ENCODE data around the gene RNF13. TPM values are rescaled to one million over a fixed set of nuclear protein-coding genes. Genes with fewer than 3 reads are reported as not detected.

Gene RNF13
- total and polyA plus RNA-seq, 4 experiments from 2014 or later: 63.3 to 136 (median 98.7) TPM

GRCh38 chr3:149954812-149955211, 141.8 kb downstream of the RNF13 start:
- Mint-ChIP-seq H3K9me3 (no peaks in the 10 kb centered on the region), H3K4me3 (peak overlapping the region in 1 of 8 donors; percentile 37), H3K27ac (peak overlapping the region in 2 of 7 donors; percentile 12 to 85), H3K4me1 (peaks cover 19 to 31% (median 28%) of the 10 kb centered on the region in 4 donors), H3K36me3 (peaks cover 5 to 13% of the 10 kb centered on the region in 2 donors), H3K27me3 (no peaks in the 10 kb centered on the region)
- intact Hi-C loops (cut with micrococcal nuclease): loop anchor here (5.0 kb wide), 1 partner anchor 127 kb away; no protein-coding TSS in a partner anchor
- CTCF ChIA-PET (ENCODE audit: partially characterized antibody): interaction anchor here (1.2 to 5.1 kb wide), 2 partner anchors 12 to 268 kb away, joined by 3 to 30 read pairs; no protein-coding TSS in a partner anchor
- H3K27ac ChIP-seq (ENCODE audit: low read depth, low read length): no peak overlapping the region
- no peaks in the 10 kb centered on the region for H3K9me3 ChIP-seq (ENCODE audit: control insufficient read depth in 1 of 2, low read length in 2 of 2)
- H3K27me3 ChIP-seq (ENCODE audit: insufficient read depth, low read length): no peaks in the 10 kb centered on the region
- peaks cover 16% of the 10 kb centered on the region for H3K4me1 ChIP-seq (ENCODE audit: insufficient read depth, low read length)
- POLR2A ChIA-PET (ENCODE audit: partially characterized antibody): no interaction called here
- no peaks in the 10 kb centered on the region for H3K36me3 ChIP-seq (ENCODE audit: insufficient read depth, low read length)
- no peak overlapping the region for H3K4me3 ChIP-seq (ENCODE audit: low read length in 2 of 2)
- DNase-seq: no peak

- ChIA-PET CTCF (ENCODE audit: partially characterized antibody) (interaction anchor here (0.7 to 5.1 kb wide), 3 partner anchors 11 to 267 kb away, joined by 3 to 30 read pairs (median 3); no protein-coding TSS in a partner anchor), POLR2A (ENCODE audit: partially characterized antibody) (no interaction called here)
- no peaks in the 10 kb centered on the region for H3K9me3 Mint-ChIP-seq
- H3K27me3 ChIP-seq (ENCODE audit: insufficient read depth, low read length): no peaks in the 10 kb centered on the region
- no peak overlapping the region for H3K27ac ChIP-seq (ENCODE audit: low read depth, low read length)
- no peaks in the 10 kb centered on the region for H3K36me3 ChIP-seq (ENCODE audit: insufficient read depth, low read length)
- H3K4me1 Mint-ChIP-seq: peaks cover 19 to 31% (median 27%) of the 10 kb centered on the region in 4 donors
- no peak overlapping the region for H3K27ac Mint-ChIP-seq
- H3K4me1 ChIP-seq (ENCODE audit: insufficient read depth, low read length): peaks cover 16% of the 10 kb centered on the region
- no peak overlapping the region for H3K4me3 ChIP-seq (ENCODE audit: low read length in 2 of 2)
- no peak for DNase-seq
- no peaks in the 10 kb centered on the region for H3K27me3 Mint-ChIP-seq
- H3K9me3 ChIP-seq (ENCODE audit: control insufficient read depth in 1 of 2, low read length in 2 of 2): no peaks in the 10 kb centered on the region
- intact Hi-C loops (cut with micrococcal nuclease): no loop called here
- peaks cover 0 to 8% of the 10 kb centered on the region in 2 donors for H3K36me3 Mint-ChIP-seq
- H3K4me3 Mint-ChIP-seq: no peak overlapping the region
Measured at GRCh38 chr3:149955449-149955848, 142.4 kb downstream of the RNF13 start.

- Histone ChIP-seq H3K4me3 (ENCODE audit: low read length in 2 of 2) (no peak overlapping the region), H3K4me1 (ENCODE audit: insufficient read depth, low read length) (peaks cover 16% of the 10 kb centered on the region), H3K9me3 (ENCODE audit: control insufficient read depth in 1 of 2, low read length in 2 of 2) (no peaks in the 10 kb centered on the region), H3K27me3 (ENCODE audit: insufficient read depth, low read length) (no peaks in the 10 kb centered on the region), H3K27ac (ENCODE audit: low read depth, low read length) (no peak overlapping the region), H3K36me3 (ENCODE audit: insufficient read depth, low read length) (no peaks in the 10 kb centered on the region)
- ChIA-PET CTCF (ENCODE audit: partially characterized antibody) (interaction anchor here (0.8 to 5.1 kb wide), 4 partner anchors 9 to 265 kb away, joined by 3 to 30 read pairs (median 6); partner anchors contain the start of gene PFN2), POLR2A (ENCODE audit: partially characterized antibody) (no interaction called here)
- intact Hi-C loops (cut with micrococcal nuclease): no loop called here
- Mint-ChIP-seq H3K36me3 (peaks cover 0 to 7% of the 10 kb centered on the region in 2 donors), H3K27me3 (no peaks in the 10 kb centered on the region), H3K4me1 (peaks cover 19 to 31% (median 20%) of the 10 kb centered on the region in 4 donors), H3K9me3 (no peaks in the 10 kb centered on the region), H3K27ac (no peak overlapping the region), H3K4me3 (no peak overlapping the region)
- no peak for DNase-seq
Measured at GRCh38 chr3:149957361-149958125, 144.5 kb downstream of the RNF13 start.

GRCh38 chr3:149958171-149958796, 145.3 kb downstream of the RNF13 start:
- Histone ChIP-seq H3K4me1 (ENCODE audit: insufficient read depth, low read length) (peaks cover 16% of the 10 kb centered on the region), H3K27me3 (ENCODE audit: insufficient read depth, low read length) (no peaks in the 10 kb centered on the region), H3K36me3 (ENCODE audit: insufficient read depth, low read length) (no peaks in the 10 kb centered on the region), H3K9me3 (ENCODE audit: control insufficient read depth in 1 of 2, low read length in 2 of 2) (no peaks in the 10 kb centered on the region), H3K27ac (ENCODE audit: low read depth, low read length) (no peak overlapping the region), H3K4me3 (ENCODE audit: low read length in 2 of 2) (no peak overlapping the region)
- Mint-ChIP-seq H3K27me3 (no peaks in the 10 kb centered on the region), H3K4me3 (no peak overlapping the region), H3K27ac (peak overlapping the region in 3 of 7 donors; percentile 1 to 5 (median 2)), H3K36me3 (peaks cover 0 to 7% of the 10 kb centered on the region in 2 donors), H3K4me1 (peaks cover 16 to 27% (median 17%) of the 10 kb centered on the region in 4 donors), H3K9me3 (no peaks in the 10 kb centered on the region)
- ChIA-PET CTCF (ENCODE audit: partially characterized antibody) (interaction anchor here (0.8 to 5.1 kb wide), 5 partner anchors 9 to 264 kb away, joined by 3 to 30 read pairs (median 5); partner anchors contain the start of gene PFN2), POLR2A (ENCODE audit: partially characterized antibody) (no interaction called here)
- intact Hi-C loops (cut with micrococcal nuclease): no loop called here
- no peak for DNase-seq

GRCh38 chr3:149959443-149959842, 146.4 kb downstream of the RNF13 start:
- no peak overlapping the region for H3K27ac Mint-ChIP-seq
- H3K4me3 Mint-ChIP-seq: no peak overlapping the region
- H3K9me3 Mint-ChIP-seq: no peaks in the 10 kb centered on the region
- Histone ChIP-seq H3K36me3 (ENCODE audit: insufficient read depth, low read length) (no peaks in the 10 kb centered on the region), H3K4me1 (ENCODE audit: insufficient read depth, low read length) (peaks cover 4% of the 10 kb centered on the region), H3K27me3 (ENCODE audit: insufficient read depth, low read length) (no peaks in the 10 kb centered on the region), H3K9me3 (ENCODE audit: control insufficient read depth in 1 of 2, low read length in 2 of 2) (no peaks in the 10 kb centered on the region), H3K4me3 (ENCODE audit: low read length in 2 of 2) (no peak overlapping the region), H3K27ac (ENCODE audit: low read depth, low read length) (no peak overlapping the region)
- CTCF ChIA-PET (ENCODE audit: partially characterized antibody): interaction anchor here (1.3 to 2.3 kb wide), 2 partner anchors 11 to 259 kb away, joined by 3 to 8 read pairs; partner anchors contain the start of gene PFN2
- POLR2A ChIA-PET (ENCODE audit: partially characterized antibody): no interaction called here
- peaks cover 6 to 18% (median 11%) of the 10 kb centered on the region in 4 donors for H3K4me1 Mint-ChIP-seq
- no peaks in the 10 kb centered on the region for H3K27me3 Mint-ChIP-seq
- intact Hi-C loops (cut with micrococcal nuclease): no loop called here
- H3K36me3 Mint-ChIP-seq: peaks cover 0 to 7% of the 10 kb centered on the region in 2 donors
- DNase-seq: no peak

GRCh38 chr3:149963485-149963884, 150.5 kb downstream of the RNF13 start:
- ChIA-PET POLR2A (ENCODE audit: partially characterized antibody) (no interaction called here), CTCF (ENCODE audit: partially characterized antibody) (interaction anchor here (1.7 to 2.9 kb wide), 2 partner anchors 257 to 259 kb away, joined by 4 to 14 read pairs; no protein-coding TSS in a partner anchor)
- Histone ChIP-seq H3K4me3 (ENCODE audit: low read length in 2 of 2) (no peak overlapping the region), H3K36me3 (ENCODE audit: insufficient read depth, low read length) (no peaks in the 10 kb centered on the region), H3K27ac (ENCODE audit: low read depth, low read length) (no peak overlapping the region), H3K9me3 (ENCODE audit: control insufficient read depth in 1 of 2, low read length in 2 of 2) (no peaks in the 10 kb centered on the region), H3K27me3 (ENCODE audit: insufficient read depth, low read length) (no peaks in the 10 kb centered on the region), H3K4me1 (ENCODE audit: insufficient read depth, low read length) (no peaks in the 10 kb centered on the region)
- DNase-seq: no peak
- peaks cover 0 to 6% (median 2%) of the 10 kb centered on the region in 4 donors for H3K4me1 Mint-ChIP-seq
- peak overlapping the region in 1 of 7 donors; percentile 39 for H3K27ac Mint-ChIP-seq
- peaks cover 0 to 5% of the 10 kb centered on the region in 2 donors for H3K36me3 Mint-ChIP-seq
- H3K4me3 Mint-ChIP-seq: no peak overlapping the region
- no peaks in the 10 kb centered on the region for H3K27me3 Mint-ChIP-seq
- no peaks in the 10 kb centered on the region for H3K9me3 Mint-ChIP-seq
- intact Hi-C loops (cut with micrococcal nuclease): no loop called here

- no peak overlapping the region for H3K4me3 Mint-ChIP-seq
- H3K27me3 Mint-ChIP-seq: no peaks in the 10 kb centered on the region
- Histone ChIP-seq H3K4me3 (ENCODE audit: low read length in 2 of 2) (no peak overlapping the region), H3K27ac (ENCODE audit: low read depth, low read length) (no peak overlapping the region), H3K36me3 (ENCODE audit: insufficient read depth, low read length) (no peaks in the 10 kb centered on the region), H3K4me1 (ENCODE audit: insufficient read depth, low read length) (peaks cover 1% of the 10 kb centered on the region), H3K27me3 (ENCODE audit: insufficient read depth, low read length) (no peaks in the 10 kb centered on the region), H3K9me3 (ENCODE audit: control insufficient read depth in 1 of 2, low read length in 2 of 2) (no peaks in the 10 kb centered on the region)
- ChIA-PET CTCF (ENCODE audit: partially characterized antibody) (interaction anchor here (2.9 kb wide), 1 partner anchor 256 kb away, joined by 14 read pairs; no protein-coding TSS in a partner anchor), POLR2A (ENCODE audit: partially characterized antibody) (no interaction called here)
- intact Hi-C loops (cut with micrococcal nuclease): no loop called here
- H3K4me1 Mint-ChIP-seq: peaks cover 5 to 7% (median 6%) of the 10 kb centered on the region in 4 donors
- peaks cover 0 to 5% of the 10 kb centered on the region in 2 donors for H3K36me3 Mint-ChIP-seq
- no peak for DNase-seq
- no peaks in the 10 kb centered on the region for H3K9me3 Mint-ChIP-seq
- no peak overlapping the region for H3K27ac Mint-ChIP-seq
Measured at GRCh38 chr3:149964291-149964690, 151.3 kb downstream of the RNF13 start.

Data from CD4-positive, alpha-beta memory T cell (primary cell).